ENCODE data around the gene MCM3. TPM values are rescaled to one million over a fixed set of nuclear protein-coding genes. Genes with fewer than 3 reads are reported as not detected.

MCM3 gene
- total and polyA plus RNA-seq, 2 donors (not counting 1 experiment from before 2014, with no cell fraction given) = 34.3 to 58.5 TPM

DNA sequence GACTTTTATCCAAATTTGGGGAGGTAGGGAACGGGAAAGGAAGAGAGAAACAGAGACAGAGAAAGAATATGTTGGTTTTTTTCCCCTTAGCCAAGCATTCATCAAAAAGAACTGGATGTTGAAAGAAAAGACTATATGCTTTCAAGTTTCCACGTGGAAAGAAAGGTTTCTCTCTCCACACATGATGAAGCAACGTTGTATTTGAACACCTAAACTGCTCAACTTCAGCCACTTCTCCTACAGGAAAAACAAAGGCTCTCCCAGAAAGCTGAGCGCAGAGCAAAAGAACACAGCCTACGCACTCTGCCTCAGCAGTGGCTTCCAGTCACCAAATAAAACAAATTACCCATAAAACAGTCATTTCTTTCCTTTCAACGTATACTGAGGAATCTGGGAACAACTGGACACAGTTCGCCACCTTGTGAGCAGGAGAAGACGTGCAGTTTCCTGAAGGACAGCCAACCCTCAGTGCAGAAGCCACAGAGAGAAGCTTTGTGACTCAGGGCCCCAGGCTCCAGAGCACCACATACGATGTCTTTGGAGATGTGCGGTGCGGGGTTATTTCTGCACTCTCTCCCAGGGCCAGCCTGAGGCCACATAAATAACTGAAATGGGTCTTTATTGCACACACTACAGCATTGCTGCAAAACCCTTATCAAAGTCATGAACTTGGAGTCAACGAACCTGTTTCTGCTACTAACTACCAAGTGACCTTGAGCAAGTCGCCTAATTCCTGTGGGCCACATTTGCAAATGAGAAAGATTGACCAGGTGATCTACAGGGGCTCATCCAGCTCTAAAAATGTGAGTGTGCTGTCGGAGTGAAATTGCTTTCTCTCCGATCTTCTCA, 50.3 kb downstream of the MCM3 start:
- DNase-seq = no peak
- Histone ChIP-seq H3K36me3 (replicated peaks in 1 of 2; ENCODE audit: control extremely low read depth in 1 of 2, control insufficient read depth in 1 of 2, extremely low read depth in 1 of 2, insufficient read depth in 2 of 2, low read length in 1 of 2) (no peaks in the 10 kb centered on the region), H3K27me3 (replicated peaks in 1 of 4; ENCODE audit: control extremely low read depth in 1 of 4, control insufficient read depth in 3 of 4, insufficient read depth in 4 of 4, low read length in 3 of 4) (peaks cover 0 to 4% (median 2%) of the 10 kb centered on the region in 4 experiments), H3K4me1 (ENCODE audit: control insufficient read depth in 2 of 2, insufficient read depth in 2 of 2, low read length in 2 of 2) (no peaks in the 10 kb centered on the region), H3K4me2 (replicated peaks; ENCODE audit: low read depth, low read length, poor library complexity, severe bottlenecking) (no peak overlapping the region), H3K27ac (ENCODE audit: low read length in 2 of 2) (no peak overlapping the region), H3K79me2 (ENCODE audit: control insufficient read depth, insufficient read depth, low read length) (no peaks in the 10 kb centered on the region), H4K20me1 (ENCODE audit: control insufficient read depth, insufficient read depth, low read length, poor library complexity, severe bottlenecking) (no peaks in the 10 kb centered on the region), H3K9ac (ENCODE audit: low read length) (no peak overlapping the region), H3K4me3 (ENCODE audit: control extremely low read depth in 1 of 5, extremely low read depth in 1 of 5, insufficient read depth in 1 of 5, low read depth in 2 of 5, low read length in 4 of 5) (no peak overlapping the region), H3K9me3 (ENCODE audit: control extremely low read depth in 1 of 3, control insufficient read depth in 2 of 3, insufficient read depth in 1 of 3, low read length in 2 of 3) (no peaks in the 10 kb centered on the region), H2AFZ (ENCODE audit: insufficient read depth, low read depth, low read length, poor library complexity, severe bottlenecking) (no peak overlapping the region)
- intact Hi-C loops (cut with micrococcal nuclease) = no loop called here
- peaks cover 12% of the 10 kb centered on the region for H3K27me3 Mint-ChIP-seq
- ChIA-PET CTCF (no interaction called here), POLR2A (no interaction called here)
- no peak overlapping the region for H3K4me3 Mint-ChIP-seq
- no peak overlapping the region for H3K27ac Mint-ChIP-seq
- no peaks in the 10 kb centered on the region for H3K4me1 Mint-ChIP-seq
- WGBS (ENCODE audit: insufficient coverage) = 66% methylated on average over 10 of the region's 15 CpGs
- H3K9me3 Mint-ChIP-seq (ENCODE audit: insufficient read depth) = no peaks in the 10 kb centered on the region
- TF ChIP-seq, protein P1, sequence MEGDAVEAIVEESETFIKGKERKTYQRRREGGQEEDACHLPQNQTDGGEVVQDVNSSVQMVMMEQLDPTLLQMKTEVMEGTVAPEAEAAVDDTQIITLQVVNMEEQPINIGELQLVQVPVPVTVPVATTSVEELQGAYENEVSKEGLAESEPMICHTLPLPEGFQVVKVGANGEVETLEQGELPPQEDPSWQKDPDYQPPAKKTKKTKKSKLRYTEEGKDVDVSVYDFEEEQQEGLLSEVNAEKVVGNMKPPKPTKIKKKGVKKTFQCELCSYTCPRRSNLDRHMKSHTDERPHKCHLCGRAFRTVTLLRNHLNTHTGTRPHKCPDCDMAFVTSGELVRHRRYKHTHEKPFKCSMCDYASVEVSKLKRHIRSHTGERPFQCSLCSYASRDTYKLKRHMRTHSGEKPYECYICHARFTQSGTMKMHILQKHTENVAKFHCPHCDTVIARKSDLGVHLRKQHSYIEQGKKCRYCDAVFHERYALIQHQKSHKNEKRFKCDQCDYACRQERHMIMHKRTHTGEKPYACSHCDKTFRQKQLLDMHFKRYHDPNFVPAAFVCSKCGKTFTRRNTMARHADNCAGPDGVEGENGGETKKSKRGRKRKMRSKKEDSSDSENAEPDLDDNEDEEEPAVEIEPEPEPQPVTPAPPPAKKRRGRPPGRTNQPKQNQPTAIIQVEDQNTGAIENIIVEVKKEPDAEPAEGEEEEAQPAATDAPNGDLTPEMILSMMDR (IDR thresholded peaks at IDR 0.05) = no peak
- TF ChIP-seq EZH2 (IDR thresholded peaks at IDR 0.05; ENCODE audit: borderline replicate concordance, insufficient read depth, low read depth, low read length, poor library complexity, severe bottlenecking) = no peak
- ATAC-seq (ENCODE audit: low read depth) = no peak

DNA sequence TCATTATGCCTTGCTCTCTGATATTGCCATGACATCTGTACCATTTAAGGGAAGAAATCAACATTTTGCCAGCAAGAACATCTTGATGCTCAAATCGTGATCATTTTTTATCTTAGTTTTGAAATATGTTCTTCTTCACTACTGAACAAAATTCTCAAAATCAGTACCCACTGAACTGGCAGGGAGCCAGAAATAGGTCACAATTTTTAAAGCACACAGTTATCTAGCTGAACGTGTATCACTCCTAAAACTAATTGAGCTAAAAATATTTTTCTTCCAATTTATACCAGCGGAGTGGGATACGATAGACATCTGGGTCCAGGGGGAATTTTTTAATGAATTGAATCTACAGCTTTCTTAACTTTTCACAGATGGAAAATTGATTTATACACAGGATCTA, 51.5 kb downstream of the MCM3 start:
- Histone ChIP-seq H3K36me3 (replicated peaks in 1 of 2; ENCODE audit: control extremely low read depth in 1 of 2, control insufficient read depth in 1 of 2, extremely low read depth in 1 of 2, insufficient read depth in 2 of 2, low read length in 1 of 2) (no peaks in the 10 kb centered on the region), H3K27ac (ENCODE audit: low read length in 2 of 2) (no peak overlapping the region), H3K9ac (ENCODE audit: low read length) (no peak overlapping the region), H3K4me3 (ENCODE audit: control extremely low read depth in 1 of 5, extremely low read depth in 1 of 5, insufficient read depth in 1 of 5, low read depth in 2 of 5, low read length in 4 of 5) (no peak overlapping the region), H3K4me1 (ENCODE audit: control insufficient read depth in 2 of 2, insufficient read depth in 2 of 2, low read length in 2 of 2) (no peaks in the 10 kb centered on the region), H2AFZ (ENCODE audit: insufficient read depth, low read depth, low read length, poor library complexity, severe bottlenecking) (no peak overlapping the region), H3K9me3 (ENCODE audit: control extremely low read depth in 1 of 3, control insufficient read depth in 2 of 3, insufficient read depth in 1 of 3, low read length in 2 of 3) (no peaks in the 10 kb centered on the region), H3K79me2 (ENCODE audit: control insufficient read depth, insufficient read depth, low read length) (no peaks in the 10 kb centered on the region), H3K4me2 (replicated peaks; ENCODE audit: low read depth, low read length, poor library complexity, severe bottlenecking) (no peak overlapping the region), H4K20me1 (ENCODE audit: control insufficient read depth, insufficient read depth, low read length, poor library complexity, severe bottlenecking) (no peaks in the 10 kb centered on the region), H3K27me3 (replicated peaks in 1 of 4; ENCODE audit: control extremely low read depth in 1 of 4, control insufficient read depth in 3 of 4, insufficient read depth in 4 of 4, low read length in 3 of 4) (peaks cover 0 to 4% (median 1%) of the 10 kb centered on the region in 4 experiments)
- WGBS (ENCODE audit: insufficient coverage) = 100% methylated on average over 1 of the region's 4 CpGs
- Mint-ChIP-seq H3K27me3 (peaks cover 8% of the 10 kb centered on the region), H3K4me3 (no peak overlapping the region), H3K9me3 (ENCODE audit: insufficient read depth) (no peaks in the 10 kb centered on the region), H3K27ac (no peak overlapping the region), H3K4me1 (no peaks in the 10 kb centered on the region)
- intact Hi-C loops (cut with micrococcal nuclease) = no loop called here
- ChIA-PET CTCF (no interaction called here), POLR2A (no interaction called here)
- ATAC-seq (ENCODE audit: low read depth) (no peak), DNase-seq (no peak)
- TF ChIP-seq, protein P1 (IDR thresholded peaks at IDR 0.05) = no peak
